Nephron (organoid): ENCODE data around the gene TMEM181.
"Not testable (repeated sequence)": the region's sequence is repeated elsewhere in the genome, so short reads cannot be mapped to it uniquely, and the experiment has no call there.

ENCODE experiments used
- H3K27ac Mint-ChIP-seq, 3 experiments: 2 replicates each; pipeline ENCODE4 v1.8.0; 2020; ENCODE audit warnings: mixed read lengths in 3 of 3, mild to moderate bottlenecking in 2 of 3, moderate library complexity in 1 of 3
- H3K27me3 Mint-ChIP-seq: 2 replicates; pipeline ENCODE4 v1.8.0; 2021; ENCODE audit warnings: low read depth, mild to moderate bottlenecking, moderate library complexity, mixed read lengths
- H3K36me3 Mint-ChIP-seq: 2 replicates; pipeline ENCODE4 v1.8.0; 2020; ENCODE audit warnings: low read depth, mixed read lengths
- H3K4me1 Mint-ChIP-seq: 2 replicates; pipeline ENCODE4 v1.8.0; 2020; ENCODE audit warnings: mixed read lengths
- H3K4me3 Mint-ChIP-seq, 3 experiments: 2 replicates each; pipeline ENCODE4 v1.8.0; 2020; ENCODE audit warnings: mild to moderate bottlenecking in 3 of 3, mixed read lengths in 3 of 3, moderate library complexity in 2 of 3
- H3K9me3 Mint-ChIP-seq: 2 replicates; pipeline ENCODE4 v1.8.0; 2020; ENCODE audit warnings: mixed read lengths
- TF ChIP-seq, protein P1 (sequence below), 3 experiments: fragments of 200-600 bp; sonication (generic); IDR thresholded peaks; one replicate each; pipeline ENCODE4 v1.5.0; 2021; ENCODE audit warnings: antibody characterized with exemption in 3 of 3; ENCODE audit not compliant: unreplicated experiment in 3 of 3

The TMEM181 gene

DNA sequence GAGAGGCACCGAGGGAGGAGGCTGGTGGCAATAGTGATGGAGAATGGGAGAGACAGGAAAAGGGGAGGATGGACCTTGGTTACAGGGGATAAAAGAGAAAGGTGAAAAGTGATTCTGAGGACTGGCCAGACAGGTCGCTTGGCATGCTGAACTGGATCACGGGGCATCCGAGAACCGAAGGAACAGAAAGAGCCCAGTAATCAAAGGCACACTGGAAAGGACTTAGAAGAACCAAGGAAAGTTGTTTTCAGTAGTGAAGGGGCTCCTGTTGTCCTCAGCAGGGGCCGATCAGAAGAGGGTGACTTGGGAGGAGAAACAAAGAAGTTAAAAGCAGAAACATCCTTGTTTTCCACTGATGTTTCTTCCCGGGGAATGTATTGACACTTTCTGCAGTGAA lies 108.8 kb downstream of the TMEM181 start:
- Mint-ChIP-seq H3K4me3 (no peak overlapping the region), H3K27me3 (no peaks in the 10 kb centered on the region), H3K36me3 (no peaks in the 10 kb centered on the region), H3K27ac (no peak overlapping the region), H3K4me1 (peaks cover 44% of the 10 kb centered on the region), H3K9me3 (no peaks in the 10 kb centered on the region)
- TF ChIP-seq, protein P1, sequence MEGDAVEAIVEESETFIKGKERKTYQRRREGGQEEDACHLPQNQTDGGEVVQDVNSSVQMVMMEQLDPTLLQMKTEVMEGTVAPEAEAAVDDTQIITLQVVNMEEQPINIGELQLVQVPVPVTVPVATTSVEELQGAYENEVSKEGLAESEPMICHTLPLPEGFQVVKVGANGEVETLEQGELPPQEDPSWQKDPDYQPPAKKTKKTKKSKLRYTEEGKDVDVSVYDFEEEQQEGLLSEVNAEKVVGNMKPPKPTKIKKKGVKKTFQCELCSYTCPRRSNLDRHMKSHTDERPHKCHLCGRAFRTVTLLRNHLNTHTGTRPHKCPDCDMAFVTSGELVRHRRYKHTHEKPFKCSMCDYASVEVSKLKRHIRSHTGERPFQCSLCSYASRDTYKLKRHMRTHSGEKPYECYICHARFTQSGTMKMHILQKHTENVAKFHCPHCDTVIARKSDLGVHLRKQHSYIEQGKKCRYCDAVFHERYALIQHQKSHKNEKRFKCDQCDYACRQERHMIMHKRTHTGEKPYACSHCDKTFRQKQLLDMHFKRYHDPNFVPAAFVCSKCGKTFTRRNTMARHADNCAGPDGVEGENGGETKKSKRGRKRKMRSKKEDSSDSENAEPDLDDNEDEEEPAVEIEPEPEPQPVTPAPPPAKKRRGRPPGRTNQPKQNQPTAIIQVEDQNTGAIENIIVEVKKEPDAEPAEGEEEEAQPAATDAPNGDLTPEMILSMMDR (IDR thresholded peaks at IDR 0.05; ENCODE audit: unreplicated experiment in 3 of 3): no peak

DNA sequence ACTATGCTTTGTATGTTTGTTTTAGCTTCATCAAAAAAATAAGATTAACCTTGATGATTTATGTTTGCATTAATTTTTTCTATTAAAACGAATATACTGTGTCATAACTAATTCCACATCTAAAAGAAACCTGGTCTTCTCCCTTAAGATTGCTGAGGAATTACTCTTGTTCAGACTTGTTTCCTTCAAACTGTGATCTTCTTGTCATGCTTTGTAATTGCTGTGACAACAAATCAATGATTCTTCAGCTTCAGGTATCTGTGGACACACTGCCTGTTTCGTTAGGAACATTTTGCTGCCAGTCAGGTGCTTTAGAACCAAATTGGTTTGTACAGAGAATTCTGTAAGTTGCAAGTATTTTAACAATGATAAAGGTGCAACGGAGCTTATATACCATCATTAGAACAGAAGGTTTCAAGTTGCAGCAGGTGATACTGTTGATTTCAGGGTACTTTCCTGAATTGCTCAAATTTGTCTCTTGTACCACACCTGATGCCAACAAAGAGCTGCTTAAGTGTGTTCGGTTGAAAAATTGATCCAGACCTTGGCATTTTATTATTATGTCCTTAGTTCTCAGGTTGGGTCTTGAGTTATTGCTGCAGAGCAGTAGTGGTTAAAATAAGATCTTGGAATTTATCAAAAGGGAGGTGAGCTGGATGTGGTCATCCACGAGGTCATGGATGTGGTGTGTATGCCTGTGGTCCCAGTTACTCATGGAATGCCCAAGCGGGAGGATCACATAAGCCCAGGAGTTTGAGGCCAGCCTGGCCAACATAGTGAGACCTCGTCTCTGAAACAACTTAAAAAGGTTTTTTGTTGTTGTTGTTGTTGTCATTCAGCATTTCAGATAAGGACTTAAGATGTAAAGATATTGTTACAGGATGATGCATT lies 109.5 kb downstream of the TMEM181 start:
- Mint-ChIP-seq H3K27me3 (no peaks in the 10 kb centered on the region), H3K4me1 (peaks cover 38% of the 10 kb centered on the region), H3K27ac (no peak overlapping the region), H3K4me3 (no peak overlapping the region), H3K36me3 (no peaks in the 10 kb centered on the region), H3K9me3 (no peaks in the 10 kb centered on the region)
- TF ChIP-seq, protein P1 (IDR thresholded peaks at IDR 0.05; ENCODE audit: unreplicated experiment in 3 of 3): no peak

DNA sequence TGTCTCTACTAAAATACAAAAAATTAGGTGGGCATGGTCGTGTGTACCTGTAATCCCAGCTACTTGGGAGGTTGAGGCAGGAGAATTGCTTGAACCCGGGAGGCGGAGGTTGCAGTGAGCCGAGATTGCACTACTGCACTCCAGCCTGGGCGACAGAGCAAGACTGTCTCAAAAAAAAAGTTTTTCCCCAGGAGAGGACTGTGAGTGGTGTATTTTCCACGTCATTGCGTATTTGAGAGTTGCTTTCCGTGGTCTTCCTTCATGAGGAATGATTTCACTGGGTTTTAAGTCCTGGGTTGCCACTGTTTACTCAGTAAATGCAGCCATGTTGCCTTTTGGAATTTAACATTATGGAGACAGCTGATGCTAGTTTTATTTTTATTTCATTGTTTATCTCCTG lies 112.2 kb downstream of the TMEM181 start:
- not testable (repeated sequence) for H3K36me3 Mint-ChIP-seq, H3K27me3 Mint-ChIP-seq, H3K27ac Mint-ChIP-seq, H3K9me3 Mint-ChIP-seq, H3K4me3 Mint-ChIP-seq
- peaks cover 20% of the 10 kb centered on the region for H3K4me1 Mint-ChIP-seq

DNA sequence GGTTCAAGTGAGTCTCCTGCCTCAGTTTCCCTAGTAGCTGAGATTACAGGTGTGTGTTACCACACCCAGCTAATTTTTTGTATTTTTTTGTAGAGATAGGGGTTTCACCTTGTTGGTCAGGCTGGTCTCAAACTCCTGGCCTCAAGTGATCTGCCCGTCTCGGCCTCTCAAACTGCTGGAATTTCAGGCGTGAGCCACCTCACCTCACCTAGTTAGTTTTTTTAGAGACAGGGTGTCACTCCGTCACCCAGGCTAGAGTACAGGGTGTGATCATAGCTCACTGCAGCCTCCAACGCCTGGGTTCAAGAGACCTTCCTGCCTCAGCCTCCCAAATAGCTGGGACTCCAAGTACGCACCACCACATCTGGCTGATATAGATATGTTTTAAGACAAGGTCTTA lies 112.8 kb downstream of the TMEM181 start:
- Mint-ChIP-seq H3K36me3 (peaks cover 5% of the 10 kb centered on the region), H3K4me1 (peaks cover 14% of the 10 kb centered on the region), H3K9me3 (peaks cover 5% of the 10 kb centered on the region), H3K4me3 (no peak overlapping the region), H3K27me3 (no peaks in the 10 kb centered on the region), H3K27ac (no peak overlapping the region)
- TF ChIP-seq, protein P1 (IDR thresholded peaks at IDR 0.05; ENCODE audit: unreplicated experiment in 3 of 3): no peak

DNA sequence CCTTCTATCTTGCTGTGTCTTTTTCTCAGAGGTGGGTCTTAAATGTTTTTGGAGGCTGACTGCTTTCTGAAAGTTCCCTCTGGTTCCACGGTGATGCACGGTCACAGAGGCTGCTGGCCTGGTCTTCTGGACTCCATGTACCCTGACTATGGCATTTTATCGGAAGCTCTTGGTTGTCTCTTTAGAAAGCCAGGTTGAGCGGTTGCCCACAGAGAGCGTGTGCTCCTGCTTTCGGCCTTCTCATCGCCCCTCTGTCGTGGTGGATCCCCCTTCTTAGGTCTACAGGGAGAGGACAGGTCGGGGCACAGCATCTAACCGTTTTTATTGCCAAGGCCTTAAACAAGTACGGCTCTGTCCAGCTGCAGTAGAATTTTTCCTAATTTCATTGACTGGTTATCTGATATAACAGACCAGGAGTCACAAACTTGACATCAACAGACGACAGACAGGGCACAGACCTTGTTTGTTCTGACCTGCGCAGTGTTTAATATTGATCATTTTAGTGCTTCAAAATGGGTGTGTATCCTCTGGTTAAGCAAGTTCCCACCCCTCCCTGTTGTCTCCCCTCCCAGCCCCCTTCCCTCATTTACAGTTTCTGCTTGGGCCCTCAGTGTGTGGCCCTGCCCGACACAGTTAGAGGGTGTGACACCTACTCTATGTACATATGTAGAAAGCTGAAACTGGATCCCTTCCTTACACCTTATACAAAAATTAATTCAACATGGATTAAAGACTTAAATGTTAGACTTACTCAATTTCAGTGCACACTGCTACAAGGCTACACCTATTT lies 114.6 kb downstream of the TMEM181 start:
- Mint-ChIP-seq H3K4me1 (peaks cover 2% of the 10 kb centered on the region), H3K4me3 (no peak overlapping the region), H3K9me3 (peaks cover 8% of the 10 kb centered on the region), H3K27me3 (no peaks in the 10 kb centered on the region), H3K36me3 (peaks cover 9% of the 10 kb centered on the region), H3K27ac (no peak overlapping the region)
- TF ChIP-seq, protein P1 (IDR thresholded peaks at IDR 0.05; ENCODE audit: unreplicated experiment in 3 of 3): no peak

DNA sequence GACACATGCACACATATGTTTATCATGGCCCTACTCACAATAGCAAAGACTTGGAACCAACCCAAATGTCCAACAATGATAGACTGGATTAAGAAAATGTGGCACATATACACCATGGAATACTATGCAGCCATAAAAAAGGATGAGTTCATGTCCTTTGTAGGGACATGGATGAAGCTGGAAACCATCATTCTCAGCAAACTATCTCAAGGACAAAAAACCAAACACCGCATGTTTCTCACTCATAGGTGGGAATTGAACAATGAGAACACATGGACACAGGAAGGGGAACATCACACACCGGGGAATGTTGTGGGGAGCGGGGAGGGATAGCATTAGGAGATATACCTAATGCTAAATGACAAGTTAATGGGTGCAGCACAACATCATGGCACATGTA lies 117.2 kb downstream of the TMEM181 start:
- H3K4me1 Mint-ChIP-seq, H3K4me3 Mint-ChIP-seq, H3K27ac Mint-ChIP-seq, H3K9me3 Mint-ChIP-seq, H3K36me3 Mint-ChIP-seq, H3K27me3 Mint-ChIP-seq: not testable (repeated sequence)
